Measurements from ENCODE around the gene MAP3K1. TPM values are rescaled to one million over a fixed set of nuclear protein-coding genes. Genes with fewer than 3 reads are reported as not detected.
A peak's percentile ranks its signal among the peaks of the same experiment; 100 is the strongest.
"Not testable (repeated sequence)": the region's sequence is repeated elsewhere in the genome, so short reads cannot be mapped to it uniquely, and the experiment has no call there.

MAP3K1 gene
- total RNA-seq, 1 experiment from 2014 or later: 5.7 TPM

DNA sequence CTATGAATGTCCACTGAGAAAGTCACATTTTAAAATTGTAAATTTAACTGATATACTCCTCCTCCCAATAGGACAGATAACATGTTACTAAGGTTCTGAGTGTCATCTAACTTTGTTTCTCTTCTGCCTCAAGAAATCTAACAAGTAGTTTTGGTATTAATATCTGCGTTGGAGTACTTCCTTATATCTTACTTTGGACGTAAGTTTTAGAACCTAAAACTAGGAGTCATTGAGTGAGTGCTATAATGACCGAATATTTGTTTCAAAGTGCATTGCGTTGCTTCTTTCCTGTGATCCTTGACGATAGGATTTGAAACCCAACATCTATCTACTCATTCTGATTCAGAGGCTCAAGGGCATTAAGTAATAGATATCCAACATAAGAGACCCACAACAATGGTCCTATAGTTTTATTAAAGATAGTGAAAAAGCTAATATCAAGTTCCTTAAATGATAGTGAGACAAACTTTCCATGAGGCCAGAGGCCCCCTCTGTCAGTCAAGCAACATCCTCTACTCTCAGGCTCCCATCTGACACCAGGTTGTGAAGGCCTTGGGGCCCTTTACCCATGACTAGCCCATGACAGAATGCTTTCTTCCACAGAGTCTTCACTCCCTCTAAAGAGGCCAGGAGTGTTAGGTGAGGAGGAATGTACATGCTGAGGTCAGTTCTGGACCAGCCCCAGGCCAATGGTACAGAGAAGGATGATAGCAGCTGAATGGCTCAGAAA is 45.3 kb upstream of the MAP3K1 start:
- no peaks in the 10 kb centered on the region for H3K27me3 ChIP-seq (ENCODE audit: low read length)
- intact Hi-C loops (cut with micrococcal nuclease): no loop called here
- no peak for TF ChIP-seq EZH2 (IDR thresholded peaks at IDR 0.05; ENCODE audit: low read length, unreplicated experiment)
- no peak for TF ChIP-seq CTCF (conservative IDR thresholded peaks at IDR 0.05; ENCODE audit: low read depth, low read length)
- no peak for TF ChIP-seq EZH2phosphoT487 (IDR thresholded peaks at IDR 0.05; ENCODE audit: borderline replicate concordance, low read length)
- H4K20me1 ChIP-seq (ENCODE audit: low read length): no peaks in the 10 kb centered on the region
- no TSS peak for BruUV-seq (replicated peaks)
- H3K36me3 ChIP-seq (ENCODE audit: low read depth, low read length): no peaks in the 10 kb centered on the region
- H3K4me2 ChIP-seq (ENCODE audit: low read length): no peak overlapping the region
- no peak overlapping the region for H3K27ac ChIP-seq (ENCODE audit: low read length)
- CTCF ChIA-PET: no interaction called here
- no peaks in the 10 kb centered on the region for H3F3A ChIP-seq (ENCODE audit: low read length, unreplicated experiment)
- no peak overlapping the region for H3K9ac ChIP-seq (ENCODE audit: low read length)
- ATAC-seq (no peak), DNase-seq (no peak)
- H3K9me3 ChIP-seq (ENCODE audit: low read length): no peaks in the 10 kb centered on the region
- H3K79me2 ChIP-seq (ENCODE audit: low read length): no peaks in the 10 kb centered on the region
- H3K9me2 ChIP-seq (replicated peaks; ENCODE audit: low read length): no peaks in the 10 kb centered on the region
- H2AFZ ChIP-seq (ENCODE audit: low read length): no peak overlapping the region
- POLR2A ChIA-PET (ENCODE audit: unreplicated experiment): no interaction called here
- H3K4me3 ChIP-seq (ENCODE audit: low read length): no peak overlapping the region
- no peaks in the 10 kb centered on the region for H3K4me1 ChIP-seq (ENCODE audit: insufficient read depth, low read length)

DNA sequence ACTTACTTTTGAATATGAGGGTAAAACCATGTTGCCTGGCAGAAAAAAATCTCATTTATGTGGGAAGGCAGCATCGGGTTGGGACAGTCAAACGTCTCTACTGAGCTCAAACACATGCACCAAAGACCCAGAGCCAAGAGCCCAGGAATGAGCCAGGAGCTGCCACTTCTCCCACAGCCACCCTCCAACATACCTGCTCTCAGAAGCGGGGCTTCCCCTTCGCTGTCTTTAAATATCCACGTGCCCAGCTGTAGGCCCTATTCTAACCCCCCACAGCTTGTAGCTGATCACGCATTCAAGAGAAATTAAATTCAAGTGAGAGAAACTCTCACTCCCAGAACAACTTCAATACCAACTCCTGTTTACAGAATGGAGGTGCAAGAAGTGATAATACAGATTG is 42.6 kb upstream of the MAP3K1 start:
- Histone ChIP-seq H3F3A (ENCODE audit: low read length, unreplicated experiment) (no peaks in the 10 kb centered on the region), H3K4me2 (ENCODE audit: low read length) (no peak overlapping the region), H3K27me3 (ENCODE audit: low read length) (no peaks in the 10 kb centered on the region), H2AFZ (ENCODE audit: low read length) (no peak overlapping the region), H3K9me2 (replicated peaks; ENCODE audit: low read length) (no peaks in the 10 kb centered on the region), H3K36me3 (ENCODE audit: low read depth, low read length) (no peaks in the 10 kb centered on the region), H3K4me1 (ENCODE audit: insufficient read depth, low read length) (no peaks in the 10 kb centered on the region), H4K20me1 (ENCODE audit: low read length) (no peaks in the 10 kb centered on the region), H3K9me3 (ENCODE audit: low read length) (no peaks in the 10 kb centered on the region), H3K4me3 (ENCODE audit: low read length) (no peak overlapping the region), H3K79me2 (ENCODE audit: low read length) (no peaks in the 10 kb centered on the region), H3K9ac (ENCODE audit: low read length) (no peak overlapping the region), H3K27ac (ENCODE audit: low read length) (no peak overlapping the region)
- CTCF ChIA-PET: no interaction called here
- DNase-seq (no peak), ATAC-seq (no peak)
- BruUV-seq (replicated peaks): no TSS peak
- intact Hi-C loops (cut with micrococcal nuclease): no loop called here
- TF ChIP-seq EZH2 (IDR thresholded peaks at IDR 0.05; ENCODE audit: low read length, unreplicated experiment) (no peak), CTCF (conservative IDR thresholded peaks at IDR 0.05; ENCODE audit: low read depth, low read length) (no peak), EZH2phosphoT487 (IDR thresholded peaks at IDR 0.05; ENCODE audit: borderline replicate concordance, low read length) (no peak)
- POLR2A ChIA-PET (ENCODE audit: unreplicated experiment): no interaction called here

DNA sequence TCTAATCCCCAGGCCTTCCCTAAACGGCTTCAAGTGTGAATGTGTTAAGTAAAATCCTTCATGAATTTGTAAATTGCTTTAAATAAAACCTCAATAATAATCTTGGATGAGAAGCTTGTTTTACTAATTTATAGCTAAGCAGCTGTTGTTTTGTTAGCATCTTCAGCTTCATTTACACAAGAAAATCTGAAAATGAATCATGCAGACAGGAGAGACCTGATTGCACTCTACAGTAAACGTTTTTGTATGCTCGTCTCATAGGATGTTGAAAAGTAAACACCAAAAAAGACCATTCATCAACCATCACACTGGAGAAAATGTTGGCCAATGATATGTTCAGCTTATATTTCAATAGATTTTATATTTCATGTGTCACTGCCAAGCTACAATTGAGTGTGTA is 40.4 kb upstream of the MAP3K1 start:
- Histone ChIP-seq H3K27ac (ENCODE audit: low read length) (no peak overlapping the region), H3K4me1 (ENCODE audit: insufficient read depth, low read length) (no peaks in the 10 kb centered on the region), H3K4me2 (ENCODE audit: low read length) (no peak overlapping the region), H3K9ac (ENCODE audit: low read length) (no peak overlapping the region), H3K36me3 (ENCODE audit: low read depth, low read length) (no peaks in the 10 kb centered on the region), H3K27me3 (ENCODE audit: low read length) (no peaks in the 10 kb centered on the region), H3K9me2 (replicated peaks; ENCODE audit: low read length) (no peaks in the 10 kb centered on the region), H3K79me2 (ENCODE audit: low read length) (no peaks in the 10 kb centered on the region), H3K9me3 (ENCODE audit: low read length) (no peaks in the 10 kb centered on the region), H4K20me1 (ENCODE audit: low read length) (no peaks in the 10 kb centered on the region), H2AFZ (ENCODE audit: low read length) (no peak overlapping the region), H3K4me3 (ENCODE audit: low read length) (no peak overlapping the region), H3F3A (ENCODE audit: low read length, unreplicated experiment) (no peaks in the 10 kb centered on the region)
- ATAC-seq: no peak
- CTCF ChIA-PET: no interaction called here
- no peak for TF ChIP-seq EZH2 (IDR thresholded peaks at IDR 0.05; ENCODE audit: low read length, unreplicated experiment)
- no peak for TF ChIP-seq EZH2phosphoT487 (IDR thresholded peaks at IDR 0.05; ENCODE audit: borderline replicate concordance, low read length)
- TF ChIP-seq CTCF (conservative IDR thresholded peaks at IDR 0.05; ENCODE audit: low read depth, low read length): no peak
- no TSS peak for BruUV-seq (replicated peaks)
- POLR2A ChIA-PET (ENCODE audit: unreplicated experiment): interaction anchor here (0.6 kb wide), 1 partner anchor 449 kb away, joined by 3 read pairs; no protein-coding TSS in a partner anchor
- intact Hi-C loops (cut with micrococcal nuclease): no loop called here
- DNase-seq: peak; percentile 1

- POLR2A ChIA-PET (ENCODE audit: unreplicated experiment); H3K4me2 ChIP-seq (ENCODE audit: low read length); H3F3A ChIP-seq (ENCODE audit: low read length, unreplicated experiment); H4K20me1 ChIP-seq (ENCODE audit: low read length); H2AFZ ChIP-seq (ENCODE audit: low read length); H3K4me3 ChIP-seq (ENCODE audit: low read length); H3K4me1 ChIP-seq (ENCODE audit: insufficient read depth, low read length); H3K9me3 ChIP-seq (ENCODE audit: low read length); BruUV-seq (replicated peaks); H3K36me3 ChIP-seq (ENCODE audit: low read depth, low read length); intact Hi-C loops (cut with micrococcal nuclease); H3K27ac ChIP-seq (ENCODE audit: low read length); H3K9me2 ChIP-seq (replicated peaks; ENCODE audit: low read length); CTCF ChIA-PET; H3K9ac ChIP-seq (ENCODE audit: low read length); ATAC-seq; H3K79me2 ChIP-seq (ENCODE audit: low read length); H3K27me3 ChIP-seq (ENCODE audit: low read length); DNase-seq: not testable (repeated sequence)
Measured at GRCh38 chr5:56776212-56776846, 39.0 kb upstream of the MAP3K1 start.
